Spinal cord (tissue), 10 donors: Measurements from ENCODE around the gene CSNK2A3. TPM values are rescaled to one million over a fixed set of nuclear protein-coding genes. Genes with fewer than 3 reads are reported as not detected.
"Not testable (repeated sequence)": the region's sequence is repeated elsewhere in the genome, so short reads cannot be mapped to it uniquely, and the experiment has no call there.

Experiments used
- DNase-seq, 6 donors: peaks; one replicate each; pipeline versions ENCODE4 v3.0.0 to v3.0.0-alpha.2; 2013 to 2015; ENCODE audit warnings: low spot score in 6 of 6, low read depth in 4 of 6
- H3K27ac ChIP-seq: one replicate; pipeline ENCODE4 v1.5.1; 2013; ENCODE audit warnings: low read depth, low read length, control low read depth
- H3K27me3 ChIP-seq: one replicate; pipeline ENCODE4 v1.6.1; 2013; ENCODE audit warnings: low read length; ENCODE audit not compliant: control insufficient read depth, insufficient read depth
- H3K36me3 ChIP-seq: one replicate; pipeline ENCODE4 v1.6.1; 2013; ENCODE audit warnings: low read length; ENCODE audit not compliant: control insufficient read depth, insufficient read depth
- H3K4me1 ChIP-seq: one replicate; pipeline ENCODE4 v1.6.1; 2013; ENCODE audit warnings: low read length; ENCODE audit not compliant: control insufficient read depth, insufficient read depth
- H3K4me3 ChIP-seq: one replicate; pipeline ENCODE4 v1.5.1; 2013; ENCODE audit warnings: low read depth, low read length, control low read depth
- H3K9me3 ChIP-seq: one replicate; pipeline ENCODE4 v1.6.1; 2013; ENCODE audit warnings: low read length; ENCODE audit not compliant: control insufficient read depth, insufficient read depth
- WGBS: methylation state at CpG from one replicate; pipeline ENCODE4 v1.1.5; 2013; ENCODE audit warnings: missing lambda C conversion rate; ENCODE audit not compliant: insufficient coverage; 5-methylcytosine and 5-hydroxymethylcytosine counted together
- polyA plus RNA-seq, 2 donors: library from polyadenylated mRNA; unstranded; fragments of 120-200 nt; gene quantifications; one replicate each; pipeline ENCODE4 v1.2.1, GENCODE V29; 2013; ENCODE audit not compliant: insufficient read length in 2 of 2
- total RNA-seq, 2 donors: library from RNA; depleted of rRNA in 1 of 2; stranded (reverse); fragments of 120-200 nt in 1 of 2; fragments of >200 nt in 1 of 2; gene quantifications; one replicate each; pipeline versions ENCODE4 v1.2.3 to v1.2.4, GENCODE V29; 2013 to 2014
- donor health status: healthy.

Gene CSNK2A3
- total and polyA plus RNA-seq, 4 donors, result 2.0 to 4.5 (median 3.1) TPM

GRCh38 chr11:11370255-11370961 lies 17.4 kb upstream of the CSNK2A3 start:
- H3K27ac ChIP-seq, result no peak overlapping the region
- peak in 2 of 6 donors; percentile 52 to 58 for DNase-seq
- no peaks in the 10 kb centered on the region for H3K27me3 ChIP-seq
- no CpG with 5 or more reads among the region's 8 CpGs for WGBS
- peaks cover 7% of the 10 kb centered on the region for H3K4me1 ChIP-seq
- H3K9me3 ChIP-seq, result no peaks in the 10 kb centered on the region
- H3K36me3 ChIP-seq, result no peaks in the 10 kb centered on the region
- H3K4me3 ChIP-seq, result no peak overlapping the region

- Histone ChIP-seq H3K9me3 (no peaks in the 10 kb centered on the region), H3K36me3 (no peaks in the 10 kb centered on the region), H3K4me3 (no peak overlapping the region), H3K27me3 (no peaks in the 10 kb centered on the region), H3K4me1 (peaks cover 7% of the 10 kb centered on the region), H3K27ac (no peak overlapping the region)
- WGBS, result no CpG with 5 or more reads among the region's 1 CpG
- no peak for DNase-seq
Observed at GRCh38 chr11:11366793-11367192, 13.7 kb upstream of the CSNK2A3 start.

- Histone ChIP-seq H3K27ac (no peak overlapping the region), H3K9me3 (no peaks in the 10 kb centered on the region), H3K36me3 (no peaks in the 10 kb centered on the region), H3K4me1 (no peaks in the 10 kb centered on the region), H3K4me3 (no peak overlapping the region), H3K27me3 (no peaks in the 10 kb centered on the region)
- DNase-seq, result peak in 1 of 6 donors; percentile 28
Observed at GRCh38 chr11:11363674-11364073, 10.6 kb upstream of the CSNK2A3 start.

- no peaks in the 10 kb centered on the region for H3K9me3 ChIP-seq
- no peak overlapping the region for H3K4me3 ChIP-seq
- H3K27ac ChIP-seq, result no peak overlapping the region
- H3K36me3 ChIP-seq, result no peaks in the 10 kb centered on the region
- H3K27me3 ChIP-seq, result no peaks in the 10 kb centered on the region
- no peaks in the 10 kb centered on the region for H3K4me1 ChIP-seq
- no CpG with 5 or more reads among the region's 3 CpGs for WGBS
- DNase-seq, result no peak
Observed at GRCh38 chr11:11359611-11360010, 6.6 kb upstream of the CSNK2A3 start.

GRCh38 chr11:11356842-11357241 lies 3.8 kb upstream of the CSNK2A3 start:
- WGBS, result 79% methylated on average over 9 of the region's 9 CpGs
- peak in 1 of 6 donors; percentile 69 for DNase-seq
- Histone ChIP-seq H3K4me1 (no peaks in the 10 kb centered on the region), H3K27me3 (no peaks in the 10 kb centered on the region), H3K9me3 (no peaks in the 10 kb centered on the region), H3K27ac (no peak overlapping the region), H3K36me3 (no peaks in the 10 kb centered on the region), H3K4me3 (no peak overlapping the region)

GRCh38 chr11:11351851-11352250 lies 1.2 kb downstream of the CSNK2A3 start:
- not testable (repeated sequence) for H3K36me3 ChIP-seq, H3K27me3 ChIP-seq, H3K9me3 ChIP-seq, H3K27ac ChIP-seq, DNase-seq, H3K4me3 ChIP-seq
- 75% methylated on average over 6 of the region's 10 CpGs for WGBS
- peaks cover 21% of the 10 kb centered on the region for H3K4me1 ChIP-seq

GRCh38 chr11:11351042-11351586 lies 1.9 kb downstream of the CSNK2A3 start:
- no peaks in the 10 kb centered on the region for H3K27me3 ChIP-seq
- no peak overlapping the region for H3K27ac ChIP-seq
- peaks cover 22% of the 10 kb centered on the region for H3K4me1 ChIP-seq
- no peaks in the 10 kb centered on the region for H3K9me3 ChIP-seq
- WGBS, result 96% methylated on average over 4 of the region's 4 CpGs
- H3K4me3 ChIP-seq, result no peak overlapping the region
- no peak for DNase-seq
- no peaks in the 10 kb centered on the region for H3K36me3 ChIP-seq

- peak overlapping the region; percentile 37 for H3K27ac ChIP-seq
- no peaks in the 10 kb centered on the region for H3K9me3 ChIP-seq
- no peaks in the 10 kb centered on the region for H3K27me3 ChIP-seq
- H3K4me1 ChIP-seq, result peaks cover 27% of the 10 kb centered on the region
- H3K4me3 ChIP-seq, result no peak overlapping the region
- DNase-seq, result peak in 4 of 6 donors; percentile 38 to 94 (median 56)
- WGBS, result no CpG with 5 or more reads among the region's 1 CpG
- no peaks in the 10 kb centered on the region for H3K36me3 ChIP-seq
Observed at GRCh38 chr11:11349870-11350337, 3.1 kb downstream of the CSNK2A3 start.

- peak overlapping the region; percentile 53 for H3K27ac ChIP-seq
- no peaks in the 10 kb centered on the region for H3K36me3 ChIP-seq
- H3K4me3 ChIP-seq, result no peak overlapping the region
- DNase-seq, result peak in 1 of 6 donors; percentile 59
- no peaks in the 10 kb centered on the region for H3K27me3 ChIP-seq
- 60% methylated on average over 1 of the region's 12 CpGs for WGBS
- peaks cover 27% of the 10 kb centered on the region for H3K4me1 ChIP-seq
- no peaks in the 10 kb centered on the region for H3K9me3 ChIP-seq
Observed at GRCh38 chr11:11349106-11349825, 3.8 kb downstream of the CSNK2A3 start.
